Measurements from ENCODE around the gene DNAI2.
"Not testable (repeated sequence)": the region's sequence is repeated elsewhere in the genome, so short reads cannot be mapped to it uniquely, and the experiment has no call there.

The DNAI2 gene

GRCh38 chr17:74245145-74245831 lies 28.7 kb upstream of the DNAI2 start:
- DNase-seq, result no peak

GRCh38 chr17:74245871-74246270 lies 28.2 kb upstream of the DNAI2 start:
- DNase-seq, result no peak

- no peak for DNase-seq
Observed at GRCh38 chr17:74249590-74250270, 24.3 kb upstream of the DNAI2 start.

- DNase-seq, result no peak
Observed at GRCh38 chr17:74250324-74250995, 23.6 kb upstream of the DNAI2 start.

GRCh38 chr17:74251051-74251450 lies 23.0 kb upstream of the DNAI2 start:
- DNase-seq, result no peak

GRCh38 chr17:74251569-74251968 lies 22.5 kb upstream of the DNAI2 start:
- no peak for DNase-seq

- DNase-seq, result no peak
Observed at GRCh38 chr17:74252211-74252610, 21.8 kb upstream of the DNAI2 start.

- no peak for DNase-seq
Observed at GRCh38 chr17:74253036-74253435, 21.0 kb upstream of the DNAI2 start.

- no peak for DNase-seq
Observed at GRCh38 chr17:74257311-74257710, 16.7 kb upstream of the DNAI2 start.

GRCh38 chr17:74259667-74260524 lies 14.1 kb upstream of the DNAI2 start:
- no peak for DNase-seq

- no peak for DNase-seq
Observed at GRCh38 chr17:74260525-74260850, 13.5 kb upstream of the DNAI2 start.

GRCh38 chr17:74262601-74263000 lies 11.4 kb upstream of the DNAI2 start:
- no peak for DNase-seq

GRCh38 chr17:74267054-74267453 lies 7.0 kb upstream of the DNAI2 start:
- not testable (repeated sequence) for DNase-seq

GRCh38 chr17:74267579-74267978 lies 6.5 kb upstream of the DNAI2 start:
- DNase-seq, result no peak

- no peak for DNase-seq
Observed at GRCh38 chr17:74267987-74268499, 6.0 kb upstream of the DNAI2 start.

- no peak for DNase-seq
Observed at GRCh38 chr17:74268558-74268957, 5.5 kb upstream of the DNAI2 start.

- DNase-seq, result no peak
Observed at GRCh38 chr17:74270333-74270732, 3.7 kb upstream of the DNAI2 start.

GRCh38 chr17:74271281-74271680 lies 2.8 kb upstream of the DNAI2 start:
- DNase-seq, result no peak

GRCh38 chr17:74271901-74272561 lies 2.0 kb upstream of the DNAI2 start:
- no peak for DNase-seq

- no peak for DNase-seq
Observed at GRCh38 chr17:74272731-74273201, 1.3 kb upstream of the DNAI2 start.

GRCh38 chr17:74274709-74275340 lies 791 bp downstream of the DNAI2 start:
- no peak for DNase-seq

GRCh38 chr17:74276051-74276476 lies 2.0 kb downstream of the DNAI2 start:
- DNase-seq, result no peak
